Umbilical cord (tissue), 2 donors: Measurements from ENCODE around the gene GALNT2. TPM values are rescaled to one million over a fixed set of nuclear protein-coding genes. Genes with fewer than 3 reads are reported as not detected.

Source experiments
- DNase-seq: peaks from one replicate; pipeline ENCODE4 v3.0.0-alpha.2; 2015; ENCODE audit warnings: low spot score
- total RNA-seq: library from RNA; depleted of rRNA; stranded (reverse); fragments of >200 nt; gene quantifications from one replicate; pipeline ENCODE4 v1.2.3, GENCODE V29; 2014; ENCODE audit warnings: low replicate concordance; ENCODE audit not compliant: insufficient read depth

The GALNT2 gene
- total RNA-seq, 1 donor from 2014 or later: 66.0 TPM

DNA sequence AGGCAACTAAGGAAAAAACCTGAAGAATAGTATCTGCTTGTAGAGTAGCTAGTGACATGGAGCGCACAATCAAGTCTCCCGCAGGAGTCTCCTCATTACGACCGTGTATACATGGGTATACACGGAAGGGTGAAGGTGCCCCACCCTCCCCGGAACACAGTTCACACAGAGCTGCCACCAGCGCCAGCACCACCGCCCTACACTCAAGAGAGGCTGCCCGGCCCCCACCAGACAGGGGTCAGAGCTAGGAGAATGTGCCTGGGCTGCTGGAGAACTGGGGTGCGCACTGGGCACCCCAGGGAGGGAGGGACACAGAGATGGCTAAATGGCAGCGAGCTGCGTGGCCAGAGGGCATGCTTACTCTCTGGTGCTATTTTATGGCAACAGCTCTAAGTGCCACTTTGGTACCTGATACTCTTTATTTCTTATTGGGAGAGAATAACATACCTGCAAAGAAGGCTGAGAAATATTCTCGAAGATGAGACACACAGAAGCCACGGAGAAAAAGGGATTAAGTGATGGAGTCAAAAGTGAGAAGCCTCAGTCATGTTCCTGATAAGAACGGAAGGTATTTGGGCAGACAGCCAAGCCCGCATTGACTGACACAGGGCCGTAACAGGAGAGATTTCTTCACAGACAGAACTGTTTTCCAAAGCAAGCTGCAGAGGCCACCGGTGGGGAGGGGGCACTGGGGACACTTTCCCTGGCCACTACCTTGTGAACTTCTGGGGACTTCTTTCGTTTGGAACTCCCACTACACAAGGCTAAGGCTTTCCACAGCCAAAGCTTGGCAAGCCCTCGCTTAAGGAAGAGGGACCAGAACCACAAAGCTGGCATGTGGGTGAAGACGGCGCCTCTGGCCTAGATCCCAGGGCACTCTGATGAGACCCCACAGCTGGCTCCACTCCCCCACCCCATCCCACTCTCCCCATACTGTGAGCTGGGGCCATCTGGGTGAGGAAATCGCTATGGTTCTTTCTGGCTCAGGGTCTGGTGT, 251.1 kb downstream of the GALNT2 start:
- no peak for DNase-seq

DNA sequence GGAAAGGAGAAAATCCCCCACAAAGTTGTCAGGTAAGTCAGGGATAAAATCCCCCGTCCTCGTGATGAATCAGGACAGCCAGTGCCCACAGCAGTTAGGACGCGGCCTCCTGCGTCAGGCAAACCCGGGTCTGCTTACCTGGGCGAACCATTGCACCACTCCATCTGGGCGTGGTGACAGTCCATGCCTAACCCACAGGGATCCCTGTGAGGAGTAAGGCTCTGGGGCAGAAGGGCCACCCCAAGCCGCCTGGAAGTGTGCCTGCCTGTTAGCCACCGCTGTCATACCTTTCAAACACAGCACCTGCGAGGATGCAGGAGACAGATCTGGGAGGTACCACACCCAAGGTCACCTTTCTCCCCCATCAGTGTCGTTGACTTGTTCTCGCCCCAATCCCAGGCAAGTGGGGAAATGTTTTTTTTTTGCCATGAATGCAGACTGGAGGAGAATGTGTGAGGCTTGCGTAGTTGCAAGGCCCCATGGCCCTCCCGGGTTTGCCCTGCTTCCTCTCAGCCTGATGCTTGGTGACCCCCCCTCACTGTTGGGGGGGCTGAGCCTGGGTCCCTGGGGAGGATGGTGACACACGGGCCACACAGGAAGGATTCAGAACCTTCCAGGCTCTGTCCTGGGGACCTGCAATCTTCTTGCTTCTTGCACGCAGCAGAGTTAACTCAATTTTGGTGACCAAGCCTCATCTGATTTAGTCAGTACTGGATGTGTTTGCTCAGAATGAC, 252.1 kb downstream of the GALNT2 start:
- DNase-seq: no peak

GRCh38 chr1:230320804-230321203, 253.8 kb downstream of the GALNT2 start:
- DNase-seq: no peak

- DNase-seq: no peak
Observed at GRCh38 chr1:230321341-230321740, 254.3 kb downstream of the GALNT2 start.

DNA sequence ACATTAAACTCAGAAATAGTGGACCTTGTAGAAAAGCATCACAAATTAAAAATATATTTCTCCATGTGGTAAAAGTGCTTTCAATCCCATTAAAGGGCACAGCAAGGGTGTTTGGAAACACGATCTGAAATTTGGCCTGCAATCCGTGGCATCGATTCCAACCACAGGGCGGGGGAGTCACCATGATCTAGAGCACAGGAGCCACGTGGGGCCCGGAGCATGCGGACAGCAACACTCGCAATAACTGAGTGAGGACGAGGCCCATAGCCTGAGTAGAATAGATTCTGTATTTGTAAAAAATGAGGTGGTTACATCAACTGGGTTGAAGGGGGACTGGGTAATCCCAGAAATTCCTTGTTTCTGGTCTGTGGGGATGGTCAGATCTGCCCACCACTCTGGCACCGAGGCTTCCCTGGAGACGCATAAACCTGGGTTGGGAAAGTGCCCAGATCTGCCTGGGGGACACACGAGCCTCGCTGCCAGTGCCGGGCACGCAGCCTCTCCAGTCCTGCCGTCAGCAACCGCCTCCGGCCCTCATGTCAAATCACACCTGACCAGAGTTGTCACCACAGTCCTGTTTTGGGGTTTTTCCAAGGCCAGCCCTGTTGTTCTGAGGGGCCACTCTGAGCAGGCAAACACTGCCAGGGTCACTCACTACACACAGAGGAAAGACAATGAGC, 254.8 kb downstream of the GALNT2 start:
- DNase-seq: no peak

- no peak for DNase-seq
Observed at GRCh38 chr1:230322421-230322756, 255.4 kb downstream of the GALNT2 start.

GRCh38 chr1:230322967-230323547, 256.0 kb downstream of the GALNT2 start:
- no peak for DNase-seq

DNA sequence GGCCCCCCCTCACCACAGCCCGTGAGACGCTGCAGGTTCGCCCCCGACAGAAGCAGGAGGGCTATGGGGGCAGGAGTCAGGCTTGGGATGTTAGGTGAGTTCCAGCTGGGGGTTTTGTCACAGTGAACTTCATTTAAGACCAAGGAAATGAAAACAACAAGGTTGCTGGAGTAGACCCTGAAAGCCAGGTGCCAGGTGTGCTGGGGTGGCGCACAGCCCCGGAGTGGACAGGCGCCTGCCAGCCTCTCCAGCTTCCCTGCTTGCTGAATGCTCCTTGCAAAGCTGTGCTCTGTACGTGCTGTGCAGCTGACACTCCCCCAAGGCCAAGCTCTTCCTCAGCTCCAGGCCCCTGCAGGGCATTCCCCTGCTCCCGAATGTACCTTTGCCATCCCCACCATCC, 256.6 kb downstream of the GALNT2 start:
- DNase-seq: no peak

GRCh38 chr1:230326971-230327891, 260.2 kb downstream of the GALNT2 start:
- no peak for DNase-seq

GRCh38 chr1:230327892-230328284, 260.9 kb downstream of the GALNT2 start:
- DNase-seq: no peak

DNA sequence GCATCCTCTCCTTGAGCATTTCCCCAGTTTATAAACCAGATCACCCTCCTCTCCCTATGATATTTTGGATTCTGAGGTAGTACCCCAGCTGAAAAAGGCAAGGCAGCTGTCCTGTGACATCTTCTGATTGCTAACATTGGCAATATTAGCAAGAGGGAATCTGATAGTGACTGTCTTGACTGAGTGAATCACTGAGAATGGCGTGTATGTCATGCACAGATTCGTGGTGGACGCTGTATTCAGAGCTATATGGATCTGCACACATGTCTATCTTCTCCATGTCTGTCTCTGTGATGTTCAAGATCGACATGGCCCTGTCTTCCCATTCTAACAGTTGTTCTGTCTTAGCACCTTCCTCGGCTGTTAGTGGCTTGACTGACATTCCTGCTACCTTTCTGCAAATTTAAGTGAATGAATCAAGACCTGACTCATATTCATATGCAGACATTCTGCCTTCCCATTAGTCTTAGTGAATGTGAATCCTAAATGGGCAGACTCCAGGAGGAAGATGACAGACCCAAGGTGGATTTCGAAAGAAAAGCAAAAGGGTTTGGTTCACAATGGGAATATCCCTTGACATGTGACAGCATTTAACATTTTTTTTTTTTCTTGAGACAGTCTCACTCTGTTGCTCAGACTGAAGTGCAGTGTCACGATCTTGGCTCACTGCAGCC, 261.4 kb downstream of the GALNT2 start:
- no peak for DNase-seq

- DNase-seq: no peak
Observed at GRCh38 chr1:230330157-230330556, 263.1 kb downstream of the GALNT2 start.
